Measurements from ENCODE around the gene CD6.

GRCh38 chr11:61002598-61002997 lies 31.1 kb downstream of the CD6 start:
- TF ChIP-seq CTCF (IDR thresholded peaks at IDR 0.05; ENCODE audit: poor library complexity) (no peak), EZH2 (IDR thresholded peaks at IDR 0.05; ENCODE audit: borderline replicate concordance) (no peak)
